Hematopoietic multipotent progenitor cell treated with erythropoietin and hydrocortisone succinate and interleukin-3 and kit ligand, for 8 days (in vitro differentiated cells): Measurements from ENCODE around the gene CACNA1E.
"Not testable (repeated sequence)": the region's sequence is repeated elsewhere in the genome, so short reads cannot be mapped to it uniquely, and the experiment has no call there.

ENCODE experiments used
- DNase-seq: peaks from one replicate; pipeline ENCODE4 v3.0.0-alpha.2; 2015

The CACNA1E gene

GRCh38 chr1:181832173-181832880 lies 349.0 kb downstream of the CACNA1E start:
- DNase-seq: not testable (repeated sequence)

- no peak for DNase-seq
These were observed 362.8 kb downstream of the CACNA1E start for GRCh38 chr1:181846001-181846645.

GRCh38 chr1:181846681-181847080 lies 363.4 kb downstream of the CACNA1E start:
- no peak for DNase-seq

DNA sequence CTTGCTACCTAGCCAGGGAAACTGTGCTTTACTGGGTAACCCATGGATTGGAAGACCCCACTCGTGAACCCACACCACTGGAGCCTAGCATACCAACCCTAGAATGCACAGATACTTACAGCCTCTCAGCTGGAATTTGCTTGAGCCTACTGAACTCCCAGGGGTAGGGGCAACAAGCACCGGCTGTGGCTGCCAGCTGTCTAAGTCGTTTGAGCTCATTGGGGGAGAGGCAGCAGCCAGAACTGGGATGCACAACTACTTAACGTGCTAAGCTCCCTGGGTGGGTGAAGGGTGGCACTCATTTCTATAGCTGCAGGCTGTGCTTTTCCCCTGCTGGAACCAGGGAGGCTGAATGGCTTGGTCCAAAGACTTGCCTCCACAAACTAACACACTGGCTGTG lies 365.8 kb downstream of the CACNA1E start:
- DNase-seq: no peak

DNA sequence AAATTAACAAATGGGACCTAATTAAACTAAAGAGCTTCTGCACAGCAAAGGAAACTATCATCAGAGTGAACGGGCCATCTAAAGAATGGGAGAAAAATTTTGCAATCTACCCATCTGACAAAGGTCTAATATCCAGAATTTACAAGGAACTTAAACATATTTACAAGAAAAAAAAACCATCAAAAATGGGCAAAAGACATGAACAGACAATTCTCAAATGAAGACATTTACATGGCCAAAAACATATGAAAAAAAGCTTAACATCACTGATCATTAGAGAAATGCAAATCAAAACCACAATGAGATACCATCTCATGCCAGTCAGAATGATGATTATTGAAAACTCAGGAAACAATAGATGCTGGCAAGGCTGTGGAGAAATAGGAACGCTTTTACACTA lies 370.9 kb downstream of the CACNA1E start:
- not testable (repeated sequence) for DNase-seq

DNA sequence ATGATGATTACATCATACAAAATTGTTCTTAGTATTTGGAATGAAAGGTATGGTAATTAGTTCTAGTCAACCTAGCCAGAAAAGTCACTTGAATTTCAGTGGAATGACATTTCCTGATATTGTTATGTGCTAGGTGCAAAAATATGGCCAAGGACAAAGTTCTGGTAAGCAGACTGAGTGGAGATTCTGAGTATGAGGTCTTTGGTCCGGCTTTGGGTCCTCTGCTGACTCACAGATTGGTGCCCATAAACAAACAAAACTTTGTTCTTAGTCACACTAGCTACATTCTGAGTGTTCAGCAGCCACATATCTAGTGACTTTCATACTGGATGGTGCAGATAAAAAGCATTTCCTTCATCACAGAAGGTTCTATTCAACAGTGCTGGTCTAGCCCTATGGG lies 372.1 kb downstream of the CACNA1E start:
- DNase-seq: no peak
